Activated gamma-delta T cell treated with anti-CD3 and anti-CD28 coated beads, Interleukin-2, amount 50 U/mL, for 16 hours (primary cell): ENCODE results near the gene POLR2I.
"Not testable (repeated sequence)": the region's sequence is repeated elsewhere in the genome, so short reads cannot be mapped to it uniquely, and the experiment has no call there.

ENCODE experiments used
- DNase-seq: peaks from one replicate; pipeline ENCODE4 v3.0.0-alpha.2; 2020; ENCODE audit warnings: low read depth

Gene POLR2I

GRCh38 chr19:36099166-36099785 is 15.4 kb downstream of the POLR2I start:
- no peak for DNase-seq

- no peak for DNase-seq
These were observed 17.6 kb downstream of the POLR2I start for GRCh38 chr19:36097036-36097435.

- no peak for DNase-seq
These were observed 21.0 kb downstream of the POLR2I start for GRCh38 chr19:36093687-36094086.

- DNase-seq, result no peak
These were observed 21.5 kb downstream of the POLR2I start for GRCh38 chr19:36093146-36093662.

- no peak for DNase-seq
These were observed 22.1 kb downstream of the POLR2I start for GRCh38 chr19:36092566-36092965.

GRCh38 chr19:36090910-36091695 is 23.6 kb downstream of the POLR2I start:
- DNase-seq, result no peak

GRCh38 chr19:36089847-36090246 is 24.8 kb downstream of the POLR2I start:
- DNase-seq, result no peak

- DNase-seq, result no peak
These were observed 28.3 kb downstream of the POLR2I start for GRCh38 chr19:36086326-36086725.

GRCh38 chr19:36084231-36085009 is 30.3 kb downstream of the POLR2I start:
- no peak for DNase-seq

- DNase-seq, result no peak
These were observed 31.8 kb downstream of the POLR2I start for GRCh38 chr19:36082916-36083315.

- no peak for DNase-seq
These were observed 32.8 kb downstream of the POLR2I start for GRCh38 chr19:36081894-36082293.

- DNase-seq, result no peak
These were observed 33.3 kb downstream of the POLR2I start for GRCh38 chr19:36081385-36081784.

GRCh38 chr19:36079389-36079945 is 35.2 kb downstream of the POLR2I start:
- DNase-seq, result no peak

GRCh38 chr19:36073121-36073876 is 41.4 kb downstream of the POLR2I start:
- no peak for DNase-seq

- DNase-seq, result no peak
These were observed 42.6 kb downstream of the POLR2I start for GRCh38 chr19:36072081-36072480.

GRCh38 chr19:36068810-36069499 is 45.7 kb downstream of the POLR2I start:
- DNase-seq, result not testable (repeated sequence)

GRCh38 chr19:36067681-36068080 is 47.0 kb downstream of the POLR2I start:
- DNase-seq, result no peak

- no peak for DNase-seq
These were observed 49.8 kb downstream of the POLR2I start for GRCh38 chr19:36064826-36065225.
